ENCODE measurements around the gene PHPT1. TPM values are rescaled to one million over a fixed set of nuclear protein-coding genes. Genes with fewer than 3 reads are reported as not detected.
"Not testable (repeated sequence)": the region's sequence is repeated elsewhere in the genome, so short reads cannot be mapped to it uniquely, and the experiment has no call there.

Gene PHPT1
- polyA plus RNA-seq, 2 donors: 83.1 to 101 TPM

- not testable (repeated sequence) for H3K36me3 ChIP-seq (ENCODE audit: control insufficient read depth in 2 of 2, insufficient read depth in 2 of 2, low read length in 1 of 2); H3K9me3 ChIP-seq (ENCODE audit: control insufficient read depth in 2 of 2, insufficient read depth in 1 of 2, low read depth in 1 of 2, low read length in 1 of 2); H3K27ac ChIP-seq (ENCODE audit: low read depth in 2 of 2, low read length in 1 of 2); H3K4me3 ChIP-seq (ENCODE audit: low read depth in 1 of 2, low read length in 2 of 2); H3K27me3 ChIP-seq (ENCODE audit: control insufficient read depth in 1 of 2, insufficient read depth in 2 of 2, low read length in 2 of 2)
- peaks cover 8 to 12% of the 10 kb centered on the region in 2 donors for H3K4me1 ChIP-seq (ENCODE audit: control insufficient read depth in 2 of 2, insufficient read depth in 2 of 2, low read length in 1 of 2)
- 69 to 75% methylated on average over 10 of the region's 10 CpGs for WGBS, 2 donors
Observed at GRCh38 chr9:136883670-136884069, 34.5 kb downstream of the PHPT1 start.

DNA sequence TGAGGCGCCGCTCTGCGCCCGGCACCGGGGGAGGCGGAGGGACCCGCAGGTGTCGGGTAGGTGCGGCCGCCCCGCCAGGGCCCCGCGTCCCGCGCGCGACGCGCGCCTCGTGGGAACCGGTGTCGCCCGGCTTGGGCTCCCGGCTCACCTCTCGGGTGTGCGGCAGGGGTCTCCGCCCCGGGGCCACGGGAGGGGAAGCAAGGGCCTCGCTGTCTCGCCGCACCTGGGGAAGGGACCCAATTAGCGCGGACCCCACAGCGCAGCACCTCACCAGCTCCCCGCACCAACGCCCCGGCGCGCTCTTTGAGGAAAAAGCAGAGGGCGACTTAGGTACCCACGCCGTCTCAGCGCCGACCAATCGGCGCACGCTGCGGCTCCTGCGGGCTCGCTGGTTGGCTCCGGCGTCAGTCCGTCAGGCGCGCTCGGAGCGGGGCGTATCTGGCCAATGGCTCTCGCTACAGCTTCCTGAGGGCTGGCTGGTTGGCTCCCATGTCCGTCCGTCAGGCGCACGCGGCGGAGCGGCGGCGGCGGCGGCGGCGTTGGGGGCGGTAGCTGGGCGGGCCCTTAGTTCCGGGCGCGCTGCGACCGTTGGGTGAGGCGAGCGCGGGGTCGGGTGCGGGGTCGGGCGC lies 36.9 kb downstream of the PHPT1 start, which contains the start of gene TRAF2:
Gene TRAF2 (plus strand): TSS at position 567 of the 629 bp plus-strand sequence. CDS start 12,225 bp downstream, outside the sequence.
- no peaks in the 10 kb centered on the region for H3K9me3 ChIP-seq (ENCODE audit: control insufficient read depth in 2 of 2, insufficient read depth in 1 of 2, low read depth in 1 of 2, low read length in 1 of 2)
- peaks cover 8 to 12% of the 10 kb centered on the region in 2 donors for H3K4me1 ChIP-seq (ENCODE audit: control insufficient read depth in 2 of 2, insufficient read depth in 2 of 2, low read length in 1 of 2)
- no peaks in the 10 kb centered on the region for H3K27me3 ChIP-seq (ENCODE audit: control insufficient read depth in 1 of 2, insufficient read depth in 2 of 2, low read length in 2 of 2)
- H3K27ac ChIP-seq (ENCODE audit: low read depth in 2 of 2, low read length in 1 of 2): peak within 1 kb of the TSS; percentile 69 to 85
- no peaks in the 10 kb centered on the region for H3K36me3 ChIP-seq (ENCODE audit: control insufficient read depth in 2 of 2, insufficient read depth in 2 of 2, low read length in 1 of 2)
- 0% methylated on average over 78 to 88 of the region's 88 CpGs for WGBS, 2 donors
- H3K4me3 ChIP-seq (ENCODE audit: low read depth in 1 of 2, low read length in 2 of 2): peak within 1 kb of the TSS; percentile 88 to 95

DNA sequence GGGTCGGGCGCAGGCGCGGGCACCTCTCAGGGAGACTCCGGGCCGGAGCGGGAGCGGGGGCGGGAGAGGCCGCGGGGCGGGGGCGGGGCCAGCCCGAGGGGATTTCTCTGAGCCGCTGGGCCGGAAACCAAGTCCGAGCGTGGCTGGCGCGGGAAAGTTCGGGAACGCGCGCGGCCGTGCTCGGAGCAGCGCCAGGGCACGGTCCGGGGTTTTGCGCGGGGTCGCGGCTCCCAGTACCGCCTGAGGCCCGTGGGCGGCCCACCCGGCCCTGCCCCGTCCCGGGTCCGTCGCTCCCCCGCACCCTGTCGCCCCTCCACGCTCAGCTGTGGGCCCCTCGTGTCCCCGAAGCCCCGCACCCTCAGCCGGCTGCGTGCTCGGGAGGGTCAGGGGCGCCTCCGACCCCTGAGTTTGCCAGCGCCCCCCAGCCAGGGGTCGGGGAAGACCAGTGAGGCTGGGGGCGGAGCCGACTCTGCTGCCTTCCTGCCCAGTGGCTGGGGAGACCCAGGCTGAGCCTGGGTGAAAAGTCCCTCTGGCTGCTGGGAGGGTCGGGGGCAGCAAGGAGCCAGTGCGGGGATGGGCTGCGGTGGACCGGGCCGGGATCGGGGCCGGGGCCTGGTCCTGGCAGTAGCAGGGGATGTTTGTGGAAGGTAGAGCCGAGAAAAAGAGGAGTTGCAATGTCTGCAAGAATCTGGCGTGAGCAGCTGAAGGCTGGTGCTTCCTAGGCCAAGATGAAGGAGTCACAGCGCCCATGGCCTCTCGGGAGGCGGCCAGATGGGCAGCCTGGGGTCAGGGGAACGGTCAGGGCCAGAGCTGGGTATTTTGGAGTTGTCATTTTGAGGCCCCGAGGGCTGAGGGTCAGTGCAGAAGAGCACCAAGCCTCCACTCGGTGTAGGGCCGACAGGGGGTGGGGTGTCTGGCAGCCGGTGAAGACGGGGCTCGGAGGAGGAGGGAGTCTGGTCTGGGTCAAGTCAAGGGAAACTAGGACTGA lies 37.7 kb downstream of the PHPT1 start:
- Histone ChIP-seq H3K4me1 (ENCODE audit: control insufficient read depth in 2 of 2, insufficient read depth in 2 of 2, low read length in 1 of 2) (peaks cover 8 to 10% of the 10 kb centered on the region in 2 donors), H3K9me3 (ENCODE audit: control insufficient read depth in 2 of 2, insufficient read depth in 1 of 2, low read depth in 1 of 2, low read length in 1 of 2) (no peaks in the 10 kb centered on the region), H3K27ac (ENCODE audit: low read depth in 2 of 2, low read length in 1 of 2) (peak overlapping the region; percentile 69 to 85), H3K27me3 (ENCODE audit: control insufficient read depth in 1 of 2, insufficient read depth in 2 of 2, low read length in 2 of 2) (no peaks in the 10 kb centered on the region), H3K4me3 (ENCODE audit: low read depth in 1 of 2, low read length in 2 of 2) (peak overlapping the region; percentile 88 to 95), H3K36me3 (ENCODE audit: control insufficient read depth in 2 of 2, insufficient read depth in 2 of 2, low read length in 1 of 2) (no peaks in the 10 kb centered on the region)
- WGBS, 2 donors: 1 to 2% methylated on average over 54 to 76 of the region's 76 CpGs

DNA sequence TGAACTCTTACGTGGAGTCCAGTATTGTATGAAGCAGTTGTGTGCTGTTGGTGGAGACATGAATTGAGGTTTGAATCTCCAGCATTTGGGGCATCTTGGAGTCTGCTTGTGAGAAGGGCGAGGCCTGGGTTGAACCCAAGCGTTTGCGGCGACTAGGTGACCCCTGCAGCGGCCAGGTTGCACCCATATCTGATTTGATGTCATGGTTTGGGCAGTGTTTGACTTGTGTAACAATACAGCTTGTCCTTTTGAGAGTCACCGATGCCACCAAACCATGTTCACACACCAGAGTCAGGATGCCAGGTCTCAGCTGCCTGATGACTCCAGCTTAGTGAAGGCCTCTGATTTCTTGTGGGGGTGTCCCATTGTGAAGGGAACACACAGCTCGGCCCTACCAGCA lies 39.2 kb downstream of the PHPT1 start:
- peaks cover 0 to 5% of the 10 kb centered on the region in 2 donors for H3K4me1 ChIP-seq (ENCODE audit: control insufficient read depth in 2 of 2, insufficient read depth in 2 of 2, low read length in 1 of 2)
- H3K36me3 ChIP-seq (ENCODE audit: control insufficient read depth in 2 of 2, insufficient read depth in 2 of 2, low read length in 1 of 2): peaks cover 0 to 5% of the 10 kb centered on the region in 2 donors
- H3K27ac ChIP-seq (ENCODE audit: low read depth in 2 of 2, low read length in 1 of 2): no peak overlapping the region
- 87 to 92% methylated on average over 8 of the region's 8 CpGs for WGBS, 2 donors
- no peaks in the 10 kb centered on the region for H3K27me3 ChIP-seq (ENCODE audit: control insufficient read depth in 1 of 2, insufficient read depth in 2 of 2, low read length in 2 of 2)
- H3K4me3 ChIP-seq (ENCODE audit: low read depth in 1 of 2, low read length in 2 of 2): no peak overlapping the region
- H3K9me3 ChIP-seq (ENCODE audit: control insufficient read depth in 2 of 2, insufficient read depth in 1 of 2, low read depth in 1 of 2, low read length in 1 of 2): no peaks in the 10 kb centered on the region

- Histone ChIP-seq H3K27me3 (ENCODE audit: control insufficient read depth in 1 of 2, insufficient read depth in 2 of 2, low read length in 2 of 2) (no peaks in the 10 kb centered on the region), H3K27ac (ENCODE audit: low read depth in 2 of 2, low read length in 1 of 2) (no peak overlapping the region), H3K9me3 (ENCODE audit: control insufficient read depth in 2 of 2, insufficient read depth in 1 of 2, low read depth in 1 of 2, low read length in 1 of 2) (no peaks in the 10 kb centered on the region), H3K4me3 (ENCODE audit: low read depth in 1 of 2, low read length in 2 of 2) (no peak overlapping the region), H3K4me1 (ENCODE audit: control insufficient read depth in 2 of 2, insufficient read depth in 2 of 2, low read length in 1 of 2) (peaks cover 0 to 5% of the 10 kb centered on the region in 2 donors), H3K36me3 (ENCODE audit: control insufficient read depth in 2 of 2, insufficient read depth in 2 of 2, low read length in 1 of 2) (peaks cover 0 to 10% of the 10 kb centered on the region in 2 donors)
- WGBS, 2 donors: 94 to 95% methylated on average over 42 of the region's 42 CpGs
Observed at GRCh38 chr9:136889858-136890257, 40.6 kb downstream of the PHPT1 start.

DNA sequence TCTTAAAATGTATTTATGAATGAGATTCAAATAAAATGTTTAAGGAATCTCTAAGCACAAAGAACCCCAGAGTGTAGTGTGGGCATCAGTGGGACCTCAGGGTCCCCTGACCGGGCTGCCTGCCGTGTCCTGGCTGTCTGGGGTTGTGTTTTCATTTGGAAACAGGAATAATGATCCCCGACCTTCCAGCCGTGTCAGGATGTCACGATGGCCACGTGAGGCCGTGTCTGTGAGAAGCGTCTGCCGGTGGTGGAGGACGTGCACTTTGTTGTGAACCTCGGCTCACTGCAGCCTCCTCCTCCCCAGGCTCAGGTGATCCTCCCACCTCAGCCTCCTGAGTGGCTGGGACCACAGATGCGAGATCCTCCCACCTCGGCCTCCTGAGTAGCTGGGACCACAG lies 41.5 kb downstream of the PHPT1 start:
- H3K27ac ChIP-seq (ENCODE audit: low read depth in 2 of 2, low read length in 1 of 2): no peak overlapping the region
- no peaks in the 10 kb centered on the region for H3K27me3 ChIP-seq (ENCODE audit: control insufficient read depth in 1 of 2, insufficient read depth in 2 of 2, low read length in 2 of 2)
- H3K36me3 ChIP-seq (ENCODE audit: control insufficient read depth in 2 of 2, insufficient read depth in 2 of 2, low read length in 1 of 2): peaks cover 0 to 15% of the 10 kb centered on the region in 2 donors
- no peaks in the 10 kb centered on the region for H3K9me3 ChIP-seq (ENCODE audit: control insufficient read depth in 2 of 2, insufficient read depth in 1 of 2, low read depth in 1 of 2, low read length in 1 of 2)
- H3K4me1 ChIP-seq (ENCODE audit: control insufficient read depth in 2 of 2, insufficient read depth in 2 of 2, low read length in 1 of 2): peaks cover 0 to 5% of the 10 kb centered on the region in 2 donors
- WGBS, 2 donors: 85% methylated on average over 13 of the region's 13 CpGs
- H3K4me3 ChIP-seq (ENCODE audit: low read depth in 1 of 2, low read length in 2 of 2): no peak overlapping the region

DNA sequence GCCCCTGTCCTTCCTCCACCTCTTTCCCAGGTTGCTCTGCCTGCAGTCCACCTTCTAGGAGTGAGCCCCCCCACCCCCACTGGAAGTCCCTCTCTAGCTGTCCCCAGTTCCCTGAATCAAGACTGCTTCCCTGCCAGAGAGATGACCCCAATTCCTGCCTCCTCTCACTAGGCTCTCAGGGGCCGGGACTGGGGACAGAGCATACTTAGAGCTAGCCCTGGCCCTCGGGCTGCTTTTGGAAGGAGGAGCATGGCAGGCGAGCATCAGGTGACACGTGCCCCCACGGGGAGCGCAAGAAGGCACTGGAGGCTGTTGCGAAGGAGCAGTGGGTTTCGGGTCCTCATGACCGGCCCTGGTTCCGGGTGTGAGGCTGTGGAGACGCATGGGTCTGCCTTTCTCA lies 46.8 kb downstream of the PHPT1 start:
- WGBS, 2 donors: 82 to 84% methylated on average over 11 of the region's 11 CpGs
- Histone ChIP-seq H3K4me1 (ENCODE audit: control insufficient read depth in 2 of 2, insufficient read depth in 2 of 2, low read length in 1 of 2) (peaks cover 0 to 10% of the 10 kb centered on the region in 2 donors), H3K9me3 (ENCODE audit: control insufficient read depth in 2 of 2, insufficient read depth in 1 of 2, low read depth in 1 of 2, low read length in 1 of 2) (no peaks in the 10 kb centered on the region), H3K36me3 (ENCODE audit: control insufficient read depth in 2 of 2, insufficient read depth in 2 of 2, low read length in 1 of 2) (peaks cover 0 to 20% of the 10 kb centered on the region in 2 donors), H3K27ac (ENCODE audit: low read depth in 2 of 2, low read length in 1 of 2) (no peak overlapping the region), H3K4me3 (ENCODE audit: low read depth in 1 of 2, low read length in 2 of 2) (no peak overlapping the region), H3K27me3 (ENCODE audit: control insufficient read depth in 1 of 2, insufficient read depth in 2 of 2, low read length in 2 of 2) (no peaks in the 10 kb centered on the region)

DNA sequence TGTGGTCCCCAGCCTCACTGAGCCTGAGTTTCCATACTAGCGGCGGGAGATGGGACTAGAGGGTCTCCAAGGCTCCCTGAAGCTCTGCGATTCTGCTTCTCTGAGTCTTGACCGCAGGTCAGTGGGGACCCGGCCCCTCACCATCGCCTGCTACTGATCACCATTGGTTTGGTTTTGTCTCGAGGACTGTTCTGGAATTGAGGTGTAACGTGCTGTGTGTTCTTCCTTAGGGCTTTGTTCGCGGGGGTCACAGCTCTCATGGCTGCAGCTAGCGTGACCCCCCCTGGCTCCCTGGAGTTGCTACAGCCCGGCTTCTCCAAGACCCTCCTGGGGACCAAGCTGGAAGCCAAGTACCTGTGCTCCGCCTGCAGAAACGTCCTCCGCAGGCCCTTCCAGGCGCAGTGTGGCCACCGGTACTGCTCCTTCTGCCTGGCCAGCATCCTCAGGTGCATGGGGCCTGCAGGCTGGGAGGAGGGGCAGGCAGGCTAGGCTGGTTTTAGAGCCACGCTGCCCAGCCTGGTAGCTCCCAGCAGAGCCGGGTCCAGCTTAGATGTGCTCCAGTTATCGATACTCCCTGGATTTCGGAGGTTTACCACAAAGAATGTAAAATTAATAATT lies 49.4 kb downstream of the PHPT1 start:
- WGBS, 2 donors: 93% methylated on average over 21 of the region's 21 CpGs
- H3K27ac ChIP-seq (ENCODE audit: low read depth in 2 of 2, low read length in 1 of 2): no peak overlapping the region
- no peaks in the 10 kb centered on the region for H3K27me3 ChIP-seq (ENCODE audit: control insufficient read depth in 1 of 2, insufficient read depth in 2 of 2, low read length in 2 of 2)
- peaks cover 7 to 24% of the 10 kb centered on the region in 2 donors for H3K4me1 ChIP-seq (ENCODE audit: control insufficient read depth in 2 of 2, insufficient read depth in 2 of 2, low read length in 1 of 2)
- peaks cover 0 to 15% of the 10 kb centered on the region in 2 donors for H3K36me3 ChIP-seq (ENCODE audit: control insufficient read depth in 2 of 2, insufficient read depth in 2 of 2, low read length in 1 of 2)
- no peak overlapping the region for H3K4me3 ChIP-seq (ENCODE audit: low read depth in 1 of 2, low read length in 2 of 2)
- H3K9me3 ChIP-seq (ENCODE audit: control insufficient read depth in 2 of 2, insufficient read depth in 1 of 2, low read depth in 1 of 2, low read length in 1 of 2): no peaks in the 10 kb centered on the region

- peak overlapping the region in 1 of 2 donors; percentile 16 for H3K4me3 ChIP-seq (ENCODE audit: low read depth in 1 of 2, low read length in 2 of 2)
- 45 to 57% methylated on average over 9 of the region's 9 CpGs for WGBS, 2 donors
- no peaks in the 10 kb centered on the region for H3K9me3 ChIP-seq (ENCODE audit: control insufficient read depth in 2 of 2, insufficient read depth in 1 of 2, low read depth in 1 of 2, low read length in 1 of 2)
- peak overlapping the region; percentile 16 to 50 for H3K27ac ChIP-seq (ENCODE audit: low read depth in 2 of 2, low read length in 1 of 2)
- H3K4me1 ChIP-seq (ENCODE audit: control insufficient read depth in 2 of 2, insufficient read depth in 2 of 2, low read length in 1 of 2): peaks cover 7 to 24% of the 10 kb centered on the region in 2 donors
- H3K27me3 ChIP-seq (ENCODE audit: control insufficient read depth in 1 of 2, insufficient read depth in 2 of 2, low read length in 2 of 2): no peaks in the 10 kb centered on the region
- H3K36me3 ChIP-seq (ENCODE audit: control insufficient read depth in 2 of 2, insufficient read depth in 2 of 2, low read length in 1 of 2): peaks cover 0 to 15% of the 10 kb centered on the region in 2 donors
Observed at GRCh38 chr9:136899196-136899595, 50.0 kb downstream of the PHPT1 start.
